IPS-11a (cell line): Measurements from ENCODE around the gene ECT2L.

Experiments
- H3K4me3 ChIP-seq: one replicate; pipeline ENCODE4 v1.5.1; 2013; ENCODE audit warnings: low read depth, low read length, control low read depth

ECT2L gene

DNA sequence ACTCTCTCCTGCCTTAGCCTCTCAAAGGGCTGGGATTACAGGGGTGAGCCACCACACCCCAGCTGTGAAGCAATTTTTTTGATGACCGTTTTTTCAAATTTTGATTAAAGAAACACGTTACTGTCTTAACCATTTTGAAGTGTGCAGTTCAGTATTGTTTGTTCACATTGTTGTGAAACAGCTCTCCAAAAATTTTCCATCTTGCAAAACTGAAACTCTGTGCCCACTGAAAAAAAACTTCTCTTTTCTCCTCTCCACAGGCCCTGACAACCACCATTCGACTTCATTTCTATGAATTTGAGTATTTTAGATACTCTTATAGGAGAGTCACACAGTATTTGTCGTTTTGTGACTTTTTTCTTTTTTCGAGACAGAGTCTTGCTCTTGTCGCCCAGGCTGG is 53.9 kb downstream of the ECT2L start:
- H3K4me3 ChIP-seq: no peak overlapping the region

DNA sequence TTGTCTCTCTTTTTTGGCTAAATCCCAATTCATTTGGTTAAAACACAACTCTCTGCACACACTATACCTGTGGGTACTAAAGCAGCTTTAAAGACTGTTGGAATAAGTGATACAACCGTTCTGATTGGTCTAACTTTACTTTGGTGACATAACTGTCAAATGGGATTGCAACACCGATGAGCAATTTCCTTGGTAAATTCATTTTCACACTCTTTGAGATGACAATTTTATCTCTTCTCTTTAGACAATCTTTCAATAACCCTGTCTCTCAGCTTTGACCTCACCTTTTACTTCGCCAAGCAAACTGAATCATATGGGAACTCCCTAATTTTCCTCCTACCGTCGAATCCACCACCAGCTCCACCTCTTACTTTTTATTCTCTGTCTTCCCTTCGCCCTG is 60.8 kb downstream of the ECT2L start:
- H3K4me3 ChIP-seq: no peak overlapping the region

DNA sequence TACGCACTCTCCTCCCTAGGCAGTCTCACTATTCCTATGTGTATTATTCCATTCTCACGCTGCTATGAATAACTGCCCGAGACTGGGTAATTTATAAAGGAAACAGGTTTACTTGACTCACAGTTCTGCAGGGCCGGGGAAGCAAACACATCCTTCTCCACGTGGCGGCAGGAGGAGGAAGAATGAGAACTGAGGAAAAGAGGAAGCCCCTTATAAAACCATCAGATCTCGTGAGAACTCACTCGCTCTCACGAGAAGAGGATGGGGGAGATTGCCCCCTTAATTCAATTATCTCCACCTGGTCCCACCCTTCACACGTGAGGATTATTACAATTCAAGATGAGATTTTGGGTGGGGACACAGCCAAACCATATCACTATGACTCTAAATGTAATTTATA is 61.9 kb downstream of the ECT2L start:
- no peak overlapping the region for H3K4me3 ChIP-seq

DNA sequence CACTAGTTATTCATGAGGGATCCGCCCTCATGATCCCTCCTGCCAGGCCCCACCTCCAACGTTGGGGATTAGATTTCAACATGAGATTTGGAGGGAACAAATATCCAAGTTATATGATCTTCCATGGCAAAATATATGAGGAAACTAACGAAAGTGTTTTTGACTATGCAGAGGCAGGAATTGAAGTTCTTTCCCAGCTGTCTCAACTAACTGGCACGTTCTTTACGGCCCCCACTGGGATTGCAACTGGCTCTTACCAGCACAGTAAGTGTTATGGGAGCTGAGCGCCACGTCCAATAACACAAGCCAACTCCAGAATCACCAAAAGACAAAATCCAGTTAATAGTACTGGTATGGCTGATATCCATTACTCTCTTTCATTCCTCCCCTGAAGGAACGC is 66.6 kb downstream of the ECT2L start:
- H3K4me3 ChIP-seq: no peak overlapping the region

DNA sequence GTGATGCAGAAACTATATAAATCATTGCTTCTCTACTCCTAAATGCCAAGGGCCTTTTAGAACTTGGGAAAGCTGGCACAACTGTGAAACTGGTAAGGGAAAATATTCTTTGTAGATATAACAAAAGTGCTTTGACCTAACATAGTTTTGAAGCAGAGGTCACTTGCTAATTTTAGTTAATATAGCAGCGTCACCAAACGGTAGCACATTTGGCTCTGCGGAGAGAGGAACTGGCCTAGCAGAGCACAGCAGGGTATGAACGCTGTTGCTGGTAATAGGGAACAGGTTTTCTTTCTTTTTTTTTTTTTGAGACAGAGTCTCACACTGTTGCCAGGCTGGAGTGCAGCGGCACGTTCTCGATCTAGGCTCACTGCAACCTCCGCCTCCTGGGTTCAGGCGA is 67.4 kb downstream of the ECT2L start:
- no peak overlapping the region for H3K4me3 ChIP-seq

DNA sequence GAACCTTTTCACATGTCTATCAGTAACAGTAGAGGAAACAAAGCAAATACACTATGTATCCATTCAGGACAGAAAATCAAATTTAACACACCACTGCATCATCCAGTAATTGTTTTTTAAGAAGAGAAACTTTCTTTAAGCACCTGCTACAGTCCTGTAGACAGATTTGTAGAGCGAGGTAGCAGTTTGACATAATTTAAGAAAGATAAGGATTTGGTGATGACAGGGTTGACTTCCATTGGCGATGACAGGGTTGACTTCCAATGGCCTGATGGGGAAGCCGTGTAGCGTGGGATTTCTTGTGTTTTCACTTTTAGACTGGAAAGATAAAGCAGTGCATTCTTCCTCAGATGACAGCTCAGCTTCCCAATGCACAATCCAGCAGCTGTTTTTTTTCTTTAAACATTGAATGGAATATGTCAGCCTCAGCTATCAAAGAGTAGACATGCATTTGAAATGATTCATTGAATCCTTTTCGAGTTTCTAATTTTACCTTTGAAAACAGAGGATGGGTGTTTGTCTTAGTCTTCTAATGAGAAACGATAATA is 68.5 kb downstream of the ECT2L start:
- H3K4me3 ChIP-seq: no peak overlapping the region

DNA sequence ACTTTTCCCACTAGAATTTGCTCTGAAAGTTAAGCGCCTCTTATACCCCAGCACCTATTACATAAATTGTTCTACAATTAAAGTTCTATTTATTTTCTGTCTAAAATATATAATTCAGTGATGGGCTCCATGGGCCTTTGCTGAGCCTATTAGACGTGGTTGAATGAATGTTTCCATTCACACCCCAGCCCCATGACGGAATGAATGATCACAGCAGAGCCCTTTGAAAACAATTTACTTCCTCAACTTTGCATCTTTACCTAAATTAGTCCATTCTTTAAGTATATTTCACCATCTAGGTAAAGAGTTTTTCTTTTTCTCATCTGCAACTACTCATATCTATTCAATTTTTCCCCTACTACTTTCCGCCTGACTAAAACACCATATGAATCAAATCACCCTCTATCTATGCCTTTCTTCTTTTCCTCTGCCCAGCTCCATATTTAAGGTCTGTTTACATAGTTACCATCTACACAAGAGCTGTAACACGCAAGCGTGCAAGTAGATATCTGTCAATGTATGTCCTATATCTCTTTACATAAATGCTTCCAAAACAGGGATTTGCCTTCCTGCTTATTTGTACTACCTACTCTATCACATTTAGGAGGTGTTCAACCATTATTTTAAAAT is 69.7 kb downstream of the ECT2L start:
- no peak overlapping the region for H3K4me3 ChIP-seq

DNA sequence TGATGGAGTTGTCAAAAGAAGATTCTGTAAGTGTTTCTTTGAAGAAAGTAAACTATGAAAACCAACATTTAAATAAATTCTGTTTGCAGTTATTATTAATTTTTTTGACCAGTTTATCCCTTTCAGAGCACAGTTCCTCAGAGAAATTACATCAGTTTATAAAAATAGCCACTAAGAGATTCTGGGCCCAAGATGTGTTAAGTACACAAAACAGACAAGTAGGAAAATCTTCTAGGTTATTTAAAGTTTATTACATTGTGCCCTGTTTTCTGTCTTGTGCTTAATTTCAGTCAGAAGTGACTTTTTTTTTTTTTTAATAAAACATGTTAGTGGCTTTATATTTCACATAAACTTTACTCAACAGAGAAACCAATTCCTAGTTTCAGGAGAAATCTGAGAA is 72.3 kb downstream of the ECT2L start:
- no peak overlapping the region for H3K4me3 ChIP-seq

DNA sequence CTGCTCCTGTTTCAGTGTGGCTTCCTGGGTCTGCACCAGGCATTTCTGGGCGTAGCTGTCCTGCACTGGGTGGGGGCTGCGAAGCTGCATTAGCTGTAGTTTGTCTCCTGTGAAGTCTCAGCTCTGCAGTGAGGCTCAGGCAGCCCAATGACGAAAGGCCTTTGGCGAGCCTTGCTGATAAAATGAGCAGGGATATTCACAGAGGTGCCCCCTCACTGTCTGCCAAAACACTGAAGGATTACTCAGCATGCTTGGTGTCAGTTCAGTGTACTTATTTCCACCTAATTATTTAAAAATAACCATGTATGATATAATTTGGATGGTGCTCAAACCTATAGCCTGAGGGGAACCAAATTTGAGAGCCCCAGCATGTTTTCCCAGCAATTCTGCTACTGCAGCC is 73.5 kb downstream of the ECT2L start:
- H3K4me3 ChIP-seq: no peak overlapping the region

DNA sequence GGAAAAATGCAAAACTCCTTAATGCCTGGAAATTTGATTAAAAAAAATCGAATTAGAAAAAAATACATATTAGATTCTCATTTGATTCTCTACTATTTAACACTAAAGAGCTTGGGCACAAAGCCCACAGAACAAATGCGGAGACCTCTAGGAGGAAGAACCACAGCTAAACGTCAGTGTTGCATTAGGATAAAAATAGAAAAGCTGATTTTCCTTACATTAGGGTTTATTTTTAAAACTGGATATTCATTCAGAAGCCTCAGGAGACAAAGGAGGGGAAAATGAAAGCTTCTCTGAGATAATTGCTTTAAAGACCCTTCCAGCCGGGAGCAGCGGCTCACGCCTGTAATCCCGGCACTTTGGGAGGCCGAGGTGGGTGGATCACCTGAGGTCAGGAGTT is 77.3 kb downstream of the ECT2L start:
- no peak overlapping the region for H3K4me3 ChIP-seq

DNA sequence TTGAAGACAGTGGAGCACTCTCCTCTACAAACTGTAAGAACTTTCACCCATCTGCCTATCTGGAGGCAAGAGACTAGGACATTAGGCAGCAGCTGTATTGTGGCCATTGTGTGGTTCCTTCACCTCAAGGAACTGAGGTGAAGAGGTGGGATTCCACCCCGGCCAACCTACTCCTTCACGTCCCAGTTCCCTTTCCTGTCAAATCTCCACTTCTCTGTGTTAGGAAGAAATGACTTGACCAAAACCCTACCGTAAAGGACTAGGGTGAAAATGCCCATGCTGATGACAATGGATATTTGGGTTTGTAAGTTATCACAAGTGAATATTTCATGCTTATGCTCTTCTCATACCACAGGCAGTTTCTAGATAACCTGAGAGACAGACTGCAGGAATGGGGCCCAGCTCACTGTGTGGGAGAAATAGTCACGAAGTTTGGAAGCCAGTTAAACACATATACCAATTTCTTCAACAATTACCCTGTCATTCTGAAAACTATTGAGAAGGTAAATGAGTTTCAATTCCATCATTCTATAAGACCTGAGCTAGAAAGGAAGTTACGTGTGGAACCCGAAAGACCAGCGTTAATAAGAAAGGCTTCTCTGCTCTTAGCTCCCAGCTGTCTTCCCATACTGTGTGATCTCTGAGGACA is 86.6 kb downstream of the ECT2L start:
- H3K4me3 ChIP-seq: no peak overlapping the region

DNA sequence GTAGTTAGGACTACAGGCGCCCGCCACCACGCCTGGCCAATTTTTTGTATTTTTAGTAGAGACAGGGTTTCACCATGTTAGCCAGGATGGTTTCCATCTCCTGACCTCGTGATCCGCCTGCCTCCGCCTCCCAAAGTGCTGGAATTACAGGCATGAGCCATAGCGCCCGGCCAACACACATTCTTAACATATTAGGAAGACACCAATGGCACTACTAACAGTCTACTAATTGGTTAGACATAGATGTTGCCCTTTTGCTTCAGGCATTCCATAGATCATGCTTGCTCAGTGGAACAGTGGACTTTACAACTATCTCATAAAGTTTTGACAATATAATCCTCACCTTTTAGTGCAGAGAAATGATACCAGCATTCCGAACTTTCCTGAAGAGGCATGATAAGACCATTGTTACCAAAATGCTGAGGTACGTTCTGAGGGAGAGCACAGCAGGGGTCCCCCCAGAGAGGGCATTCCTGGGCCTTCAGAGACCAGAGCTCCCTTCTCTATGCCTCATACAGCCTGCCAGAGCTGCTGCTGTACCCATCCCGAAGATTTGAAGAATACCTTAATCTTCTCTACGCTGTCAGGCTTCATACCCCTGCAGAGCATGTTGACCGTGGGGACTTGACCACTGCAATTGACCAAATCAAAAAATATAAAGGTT is 89.4 kb downstream of the ECT2L start:
- H3K4me3 ChIP-seq: no peak overlapping the region

DNA sequence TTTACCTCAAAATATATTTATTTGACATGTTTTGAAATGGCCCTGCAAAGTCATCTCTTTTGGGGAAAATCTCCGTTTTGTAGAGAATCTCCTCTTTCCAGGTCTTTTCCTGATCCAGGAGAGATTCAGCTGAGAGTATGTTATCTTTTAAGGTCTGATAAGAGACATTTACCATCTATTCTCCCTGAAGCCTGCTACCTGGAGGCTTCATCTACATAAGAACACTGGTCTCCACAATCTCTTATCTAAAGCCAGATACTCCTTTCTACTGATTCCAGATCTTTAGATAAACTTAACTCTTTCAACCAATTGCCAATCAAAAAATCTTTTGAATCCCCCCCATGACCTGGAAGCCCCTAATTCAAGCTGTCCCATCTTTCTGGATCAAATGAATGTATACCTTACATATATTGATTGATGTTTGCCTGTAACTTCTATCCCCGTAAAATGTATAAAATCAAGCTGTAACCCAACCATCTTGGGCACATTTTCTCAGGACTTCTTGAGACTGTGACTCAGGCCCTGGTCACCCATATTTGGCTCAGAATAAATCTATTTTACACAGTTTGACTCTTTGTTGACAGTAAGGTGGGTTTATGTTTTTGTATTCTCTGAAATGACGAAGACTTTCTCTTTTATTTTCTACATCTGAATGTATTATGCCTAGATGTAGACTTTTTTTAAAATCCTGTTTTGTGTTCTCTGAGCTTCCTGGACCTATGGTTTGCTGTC is 95.5 kb downstream of the ECT2L start:
- H3K4me3 ChIP-seq: no peak overlapping the region

DNA sequence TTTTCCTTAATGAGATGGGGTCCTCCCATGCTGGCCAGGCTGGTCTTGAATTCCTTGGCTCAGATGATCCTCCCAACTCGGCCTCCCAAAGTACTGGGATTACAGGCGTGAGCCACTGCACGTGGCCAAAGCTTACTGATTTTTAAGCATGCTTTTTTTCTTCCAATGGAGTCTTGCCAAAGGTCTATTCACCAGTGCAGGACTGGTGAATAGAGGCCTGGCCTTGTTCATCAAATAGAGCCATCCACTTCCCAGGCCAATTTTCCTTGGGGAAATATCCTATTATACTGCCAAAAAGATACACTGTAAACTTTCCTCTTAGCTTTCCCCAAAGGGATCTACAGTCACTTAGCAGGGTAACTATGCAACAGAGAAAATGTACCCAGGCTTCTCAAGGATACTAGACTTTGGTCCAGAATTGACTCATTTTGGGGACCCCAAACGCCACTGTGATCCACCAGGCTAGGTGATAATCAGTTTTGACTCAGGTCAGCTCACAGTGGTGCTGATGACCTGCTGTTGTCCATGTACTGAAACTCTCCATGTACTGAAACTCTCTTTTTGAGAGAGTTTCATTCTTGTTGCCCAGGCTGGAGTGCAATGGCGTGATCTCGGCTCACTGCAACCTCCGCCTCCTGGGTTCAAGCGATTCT is 100.3 kb downstream of the ECT2L start:
- no peak overlapping the region for H3K4me3 ChIP-seq

DNA sequence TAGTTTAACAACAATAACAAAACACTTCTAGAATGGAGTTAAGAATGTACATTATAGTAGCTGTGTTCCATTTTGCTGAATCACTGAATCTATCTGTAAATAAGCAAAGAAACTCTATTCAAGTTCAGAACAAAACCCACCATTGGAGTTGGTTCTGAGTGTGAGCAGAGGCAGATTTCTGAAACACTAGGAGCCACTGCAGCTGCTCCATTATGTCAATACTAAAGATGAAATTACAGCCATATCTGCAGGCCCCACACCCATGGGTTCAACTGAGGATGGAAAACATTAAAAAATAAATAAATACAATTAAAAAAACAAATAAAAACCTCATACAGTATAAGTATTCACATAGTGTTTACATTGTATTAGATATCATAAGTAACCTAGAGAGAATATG is 101.1 kb downstream of the ECT2L start:
- no peak overlapping the region for H3K4me3 ChIP-seq

DNA sequence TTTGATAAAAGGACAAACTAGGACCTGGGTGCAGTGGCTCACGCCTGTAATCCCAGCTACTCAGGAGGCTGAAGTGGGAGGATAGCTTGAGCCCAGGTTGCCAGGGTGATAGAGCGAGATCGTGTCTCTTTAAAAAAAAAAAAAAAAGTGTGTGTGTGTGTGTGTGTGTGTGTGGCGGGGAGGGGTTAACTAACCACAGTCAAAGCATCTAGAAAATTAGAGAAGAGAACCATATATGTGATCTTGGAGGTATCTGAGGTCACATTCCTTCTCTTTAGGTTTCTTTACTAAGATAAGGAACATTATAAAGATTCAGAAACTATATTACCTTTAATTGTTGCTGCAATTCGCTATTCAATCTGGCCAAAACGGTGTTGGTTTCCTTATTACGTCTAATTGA is 111.3 kb downstream of the ECT2L start:
- no peak overlapping the region for H3K4me3 ChIP-seq

DNA sequence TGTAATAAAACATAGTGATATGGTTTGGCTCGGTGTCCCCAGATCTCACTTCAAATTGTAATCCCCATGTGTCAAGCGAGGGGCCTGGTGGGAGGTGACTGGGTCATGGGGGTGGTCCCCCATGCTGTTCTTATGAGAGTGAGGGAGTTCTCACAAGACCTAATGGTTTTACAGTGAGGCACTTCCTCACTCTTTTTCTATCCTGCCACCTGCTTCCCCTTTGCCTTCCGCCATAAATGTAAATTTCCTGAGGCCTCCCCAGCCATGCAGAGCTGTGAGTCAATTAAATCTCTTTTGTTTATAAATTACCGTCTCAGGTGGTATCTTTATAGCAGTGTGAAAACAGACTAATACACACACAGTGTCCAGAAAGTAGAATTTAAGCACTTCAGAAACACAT is 113.6 kb downstream of the ECT2L start:
- H3K4me3 ChIP-seq: no peak overlapping the region

DNA sequence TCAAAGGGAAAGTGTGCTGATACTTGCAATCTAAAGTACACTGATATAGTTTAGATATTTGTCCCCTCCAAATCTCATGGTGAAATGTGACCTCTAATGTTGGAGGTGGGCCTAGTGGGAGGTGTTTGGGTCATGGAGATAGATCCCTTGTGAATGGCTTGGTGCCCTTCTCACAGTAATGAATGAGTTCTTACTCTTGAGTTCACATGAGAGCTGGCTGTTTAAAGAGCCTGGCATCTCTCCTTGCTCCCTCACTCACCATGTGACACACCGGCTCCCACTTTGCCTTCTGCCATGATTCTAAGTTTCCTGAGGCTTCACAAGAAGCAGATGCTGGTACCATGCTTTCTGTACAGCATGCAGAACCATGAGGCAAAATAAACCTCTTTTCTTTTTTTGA is 114.1 kb downstream of the ECT2L start:
- no peak overlapping the region for H3K4me3 ChIP-seq

DNA sequence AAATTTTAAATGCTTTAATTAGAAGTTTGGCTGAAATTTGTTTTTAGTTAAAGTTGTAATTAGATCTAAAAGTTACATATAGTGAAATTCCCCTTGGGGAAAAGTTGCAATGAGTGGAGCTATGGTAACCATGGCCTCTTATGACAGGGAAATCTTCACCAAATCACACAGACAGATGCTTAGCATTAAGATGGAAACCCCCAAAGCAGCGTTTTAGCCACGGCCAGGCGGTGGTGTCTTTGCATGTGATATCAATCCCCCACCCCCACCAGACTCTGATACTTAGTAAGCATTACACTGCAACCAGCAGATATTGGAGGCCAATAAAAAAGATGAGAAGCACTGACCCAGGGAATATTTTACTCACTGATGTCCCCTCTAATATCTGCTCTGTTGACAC is 116.4 kb downstream of the ECT2L start:
- no peak overlapping the region for H3K4me3 ChIP-seq

DNA sequence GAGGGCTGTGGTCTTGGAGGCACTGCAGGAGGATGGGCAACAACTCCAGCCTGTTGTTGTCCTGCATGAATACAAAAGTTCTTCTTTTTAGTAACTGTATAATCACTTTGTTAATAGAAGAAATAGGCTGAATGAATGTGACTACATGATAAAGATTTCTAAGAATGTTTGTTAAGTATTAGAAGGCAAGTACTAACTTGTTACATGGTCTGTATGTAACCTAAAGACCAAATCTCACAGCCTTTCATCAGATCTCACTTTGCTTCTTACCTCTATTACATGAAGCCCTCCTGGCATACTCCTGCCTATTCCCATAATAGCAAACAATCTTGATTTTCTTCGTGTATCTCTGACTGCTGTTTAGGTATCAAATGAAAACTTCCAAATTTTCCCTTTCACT is 118.8 kb downstream of the ECT2L start:
- H3K4me3 ChIP-seq: no peak overlapping the region

DNA sequence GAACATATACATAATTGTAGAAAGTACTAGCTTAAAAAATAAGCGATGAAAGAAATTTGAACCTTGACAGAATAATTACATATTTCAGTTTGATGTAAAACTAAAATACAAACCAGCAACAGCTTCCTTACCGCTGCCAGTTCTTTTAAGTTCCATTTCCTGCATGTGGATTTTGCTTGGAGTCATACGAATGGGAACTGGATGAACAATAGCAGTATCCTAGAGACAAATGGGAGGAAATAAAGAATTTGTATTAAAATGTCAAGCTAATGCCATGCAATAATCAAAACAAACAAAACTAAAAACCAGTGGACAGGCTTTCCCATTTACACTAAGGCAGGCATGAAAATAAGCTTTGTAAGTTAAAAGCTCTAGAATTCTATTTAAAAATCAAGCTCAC is 125.0 kb downstream of the ECT2L start:
- H3K4me3 ChIP-seq: no peak overlapping the region
